Ishikawa (cell line): ENCODE results near the gene TIAM1.

ENCODE experiments used
- CEBPB ChIP-seq: IDR thresholded peaks from 2 replicates; pipeline ENCODE4 v1.6.1; 2012
- CREB1 ChIP-seq: IDR thresholded peaks from 2 replicates; pipeline ENCODE4 v1.6.1; 2012; ENCODE audit warnings: low read depth
- EGR1 ChIP-seq: IDR thresholded peaks from 2 replicates; pipeline ENCODE4 v1.6.1; 2012
- EP300 ChIP-seq: IDR thresholded peaks from 2 replicates; pipeline ENCODE4 v1.6.1; 2012; ENCODE audit warnings: borderline replicate concordance
- FOXM1 ChIP-seq: IDR thresholded peaks from 2 replicates; pipeline ENCODE4 v1.6.1; 2012; ENCODE audit warnings: low read depth, borderline replicate concordance
- NFIC ChIP-seq: IDR thresholded peaks from 2 replicates; pipeline ENCODE4 v1.6.1; 2012
- RAD21 ChIP-seq: IDR thresholded peaks from 2 replicates; pipeline ENCODE4 v1.6.1; 2012; ENCODE audit warnings: low read depth
- TAF1 ChIP-seq: IDR thresholded peaks from 2 replicates; pipeline ENCODE4 v1.6.1; 2012; ENCODE audit warnings: low read depth, mild to moderate bottlenecking
- TCF12 ChIP-seq: IDR thresholded peaks from 2 replicates; pipeline ENCODE4 v1.6.1; 2012; ENCODE audit warnings: low read depth
- TEAD4 ChIP-seq: IDR thresholded peaks from 2 replicates; pipeline ENCODE4 v1.6.1; 2012
- YY1 ChIP-seq: IDR thresholded peaks from 2 replicates; pipeline ENCODE4 v1.6.1; 2012; ENCODE audit warnings: low read depth
- ZBTB7A ChIP-seq: IDR thresholded peaks from 2 replicates; pipeline ENCODE4 v1.6.1; 2012; ENCODE audit warnings: low read depth
- TF ChIP-seq, protein P1 (sequence below): IDR thresholded peaks from 2 replicates; pipeline ENCODE4 v1.6.1; 2012
- TF ChIP-seq, protein P2 (sequence below): IDR thresholded peaks from 2 replicates; pipeline ENCODE4 v1.6.1; 2012; ENCODE audit warnings: low read depth, mild to moderate bottlenecking
- TF ChIP-seq, protein P3 (sequence below): IDR thresholded peaks from 2 replicates; pipeline ENCODE4 v1.6.1; 2012

TIAM1 gene

DNA sequence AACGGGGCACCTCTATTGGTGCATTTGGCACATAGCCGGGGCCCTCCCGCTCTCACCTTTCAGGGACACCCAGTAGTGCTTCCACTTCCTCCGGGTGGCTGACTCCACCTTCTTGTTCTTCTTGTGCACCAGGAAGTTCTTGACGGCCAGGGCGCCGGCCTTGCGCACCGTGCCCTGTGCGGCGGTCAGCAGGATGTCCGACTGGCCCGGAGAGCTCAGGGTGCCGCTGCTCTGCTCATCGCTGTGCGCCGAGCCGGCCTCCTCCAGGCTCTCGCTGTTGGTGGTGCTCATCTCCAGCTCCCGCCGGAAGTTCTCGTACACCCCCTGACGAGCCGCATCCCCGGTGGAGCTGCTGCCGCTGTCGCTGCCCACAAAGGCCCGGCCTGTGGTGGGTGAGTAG lies 92.4 kb downstream of the TIAM1 start:
- no peak for TF ChIP-seq FOXM1
- TF ChIP-seq EGR1, result no peak
- no peak for TF ChIP-seq CREB1
- TF ChIP-seq EP300, result no peak
- TF ChIP-seq, protein P1, sequence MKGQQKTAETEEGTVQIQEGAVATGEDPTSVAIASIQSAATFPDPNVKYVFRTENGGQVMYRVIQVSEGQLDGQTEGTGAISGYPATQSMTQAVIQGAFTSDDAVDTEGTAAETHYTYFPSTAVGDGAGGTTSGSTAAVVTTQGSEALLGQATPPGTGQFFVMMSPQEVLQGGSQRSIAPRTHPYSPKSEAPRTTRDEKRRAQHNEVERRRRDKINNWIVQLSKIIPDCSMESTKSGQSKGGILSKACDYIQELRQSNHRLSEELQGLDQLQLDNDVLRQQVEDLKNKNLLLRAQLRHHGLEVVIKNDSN, result no peak
- TF ChIP-seq RAD21, result no peak
- TF ChIP-seq TAF1, result no peak
- TF ChIP-seq, protein P2, sequence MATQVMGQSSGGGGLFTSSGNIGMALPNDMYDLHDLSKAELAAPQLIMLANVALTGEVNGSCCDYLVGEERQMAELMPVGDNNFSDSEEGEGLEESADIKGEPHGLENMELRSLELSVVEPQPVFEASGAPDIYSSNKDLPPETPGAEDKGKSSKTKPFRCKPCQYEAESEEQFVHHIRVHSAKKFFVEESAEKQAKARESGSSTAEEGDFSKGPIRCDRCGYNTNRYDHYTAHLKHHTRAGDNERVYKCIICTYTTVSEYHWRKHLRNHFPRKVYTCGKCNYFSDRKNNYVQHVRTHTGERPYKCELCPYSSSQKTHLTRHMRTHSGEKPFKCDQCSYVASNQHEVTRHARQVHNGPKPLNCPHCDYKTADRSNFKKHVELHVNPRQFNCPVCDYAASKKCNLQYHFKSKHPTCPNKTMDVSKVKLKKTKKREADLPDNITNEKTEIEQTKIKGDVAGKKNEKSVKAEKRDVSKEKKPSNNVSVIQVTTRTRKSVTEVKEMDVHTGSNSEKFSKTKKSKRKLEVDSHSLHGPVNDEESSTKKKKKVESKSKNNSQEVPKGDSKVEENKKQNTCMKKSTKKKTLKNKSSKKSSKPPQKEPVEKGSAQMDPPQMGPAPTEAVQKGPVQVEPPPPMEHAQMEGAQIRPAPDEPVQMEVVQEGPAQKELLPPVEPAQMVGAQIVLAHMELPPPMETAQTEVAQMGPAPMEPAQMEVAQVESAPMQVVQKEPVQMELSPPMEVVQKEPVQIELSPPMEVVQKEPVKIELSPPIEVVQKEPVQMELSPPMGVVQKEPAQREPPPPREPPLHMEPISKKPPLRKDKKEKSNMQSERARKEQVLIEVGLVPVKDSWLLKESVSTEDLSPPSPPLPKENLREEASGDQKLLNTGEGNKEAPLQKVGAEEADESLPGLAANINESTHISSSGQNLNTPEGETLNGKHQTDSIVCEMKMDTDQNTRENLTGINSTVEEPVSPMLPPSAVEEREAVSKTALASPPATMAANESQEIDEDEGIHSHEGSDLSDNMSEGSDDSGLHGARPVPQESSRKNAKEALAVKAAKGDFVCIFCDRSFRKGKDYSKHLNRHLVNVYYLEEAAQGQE, result no peak
- no peak for TF ChIP-seq TCF12
- TF ChIP-seq, protein P3, sequence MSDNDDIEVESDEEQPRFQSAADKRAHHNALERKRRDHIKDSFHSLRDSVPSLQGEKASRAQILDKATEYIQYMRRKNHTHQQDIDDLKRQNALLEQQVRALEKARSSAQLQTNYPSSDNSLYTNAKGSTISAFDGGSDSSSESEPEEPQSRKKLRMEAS, result no peak
- TF ChIP-seq YY1, result no peak
- TF ChIP-seq ZBTB7A, result no peak
- no peak for TF ChIP-seq NFIC
- TF ChIP-seq CEBPB, result no peak
- no peak for TF ChIP-seq TEAD4

DNA sequence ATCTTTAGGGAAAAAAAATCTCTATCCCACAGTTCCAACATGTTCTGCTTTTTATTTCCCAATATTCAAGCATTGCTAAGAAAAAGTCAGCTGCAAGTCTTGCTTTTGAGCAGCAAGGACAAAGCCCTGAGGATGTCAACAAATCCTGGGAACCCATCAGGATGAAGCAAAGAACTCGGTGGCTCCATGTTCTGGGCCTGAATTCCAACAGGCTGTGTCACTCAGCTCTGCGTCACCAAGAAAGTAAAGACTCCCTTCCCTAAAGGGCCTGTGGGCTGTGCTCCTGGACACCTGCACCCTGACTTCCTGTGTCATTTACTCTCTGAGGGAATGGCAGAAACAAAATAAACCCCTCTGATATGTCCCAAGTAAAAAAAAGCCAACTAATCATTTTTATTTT lies 95.5 kb downstream of the TIAM1 start:
- no peak for TF ChIP-seq YY1
- no peak for TF ChIP-seq EGR1
- no peak for TF ChIP-seq TEAD4

DNA sequence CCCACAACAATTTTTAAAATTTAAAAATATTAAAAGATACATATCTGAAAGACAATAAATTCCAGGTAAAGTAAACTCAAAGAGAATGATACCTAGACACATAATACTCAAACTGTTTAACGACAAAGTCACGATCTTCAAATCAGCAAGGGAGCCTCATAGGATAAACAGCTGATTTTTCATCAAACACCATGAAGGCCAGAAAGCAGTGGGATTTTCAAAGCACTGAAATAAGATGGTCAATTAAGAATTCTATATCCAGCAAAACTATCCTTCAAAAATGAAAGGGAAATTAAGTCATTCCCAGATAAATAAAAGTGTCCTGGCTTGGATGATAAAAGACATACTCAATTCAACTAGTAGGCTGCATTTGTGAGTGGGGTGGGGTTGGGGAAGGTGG lies 100.5 kb downstream of the TIAM1 start:
- TF ChIP-seq CREB1 (no peak), TCF12 (no peak), YY1 (no peak), FOXM1 (no peak), ZBTB7A (no peak), RAD21 (no peak), EGR1 (no peak), NFIC (no peak), EP300 (no peak), TAF1 (no peak), CEBPB (no peak), TEAD4 (no peak)
- TF ChIP-seq, protein P3, result no peak
- TF ChIP-seq, protein P1, result no peak
- TF ChIP-seq, protein P2, result no peak

DNA sequence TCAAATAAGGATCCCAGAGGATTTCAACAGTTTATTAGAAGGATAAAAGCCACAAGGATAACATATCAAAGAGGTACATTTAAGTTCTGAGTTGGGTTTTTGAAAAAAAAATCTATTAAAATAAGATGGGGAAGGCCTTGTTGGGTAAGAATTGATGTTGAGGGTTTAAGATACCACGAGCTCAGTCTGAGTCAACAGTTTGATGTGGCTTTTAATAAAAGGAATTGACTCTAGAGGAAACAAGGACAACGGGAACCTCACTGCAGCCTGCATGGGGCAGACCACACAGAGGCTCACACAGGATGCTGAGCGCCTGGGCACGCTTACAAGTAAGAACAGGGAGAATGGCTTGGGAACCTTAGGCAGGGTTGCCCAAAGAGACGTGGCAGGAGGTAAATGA lies 107.5 kb downstream of the TIAM1 start:
- TF ChIP-seq ZBTB7A, result no peak
- TF ChIP-seq, protein P1, result no peak
- TF ChIP-seq, protein P2, result no peak
